HepG2 (cell line): Measurements from ENCODE around the gene HSPA13. TPM values are rescaled to one million over a fixed set of nuclear protein-coding genes. Genes with fewer than 3 reads are reported as not detected.

Source experiments
- CENPT ChIP-seq: sonication (generic); formaldehyde crosslinking; IDR thresholded peaks from 2 replicates; pipeline ENCODE4 v1.8.0; 2022; ENCODE audit warnings: low read depth, mild to moderate bottlenecking, moderate library complexity, missing genetic modification reagents
- GPN1 ChIP-seq: sonication (generic); formaldehyde crosslinking; IDR thresholded peaks from 2 replicates; pipeline ENCODE4 v1.5.1; 2020; ENCODE audit warnings: missing genetic modification reagents, borderline replicate concordance
- KDM3A ChIP-seq: IDR thresholded peaks from 2 replicates; pipeline ENCODE4 v1.6.1; 2018; ENCODE audit warnings: low read depth, missing compliant biosample characterization
- MXD3 ChIP-seq: IDR thresholded peaks from 2 replicates; pipeline ENCODE4 v1.6.1; 2016; ENCODE audit warnings: mild to moderate bottlenecking, missing biosample characterization, missing genetic modification reagents
- PHF20 ChIP-seq: sonication (generic); formaldehyde crosslinking; IDR thresholded peaks from 2 replicates; pipeline ENCODE4 v1.5.0; 2020; ENCODE audit warnings: mild to moderate bottlenecking, missing genetic modification reagents
- RBAK ChIP-seq: sonication (generic); formaldehyde crosslinking; IDR thresholded peaks from 2 replicates; pipeline ENCODE4 v1.5.1; 2020; ENCODE audit warnings: mild to moderate bottlenecking, missing genetic modification reagents
- SAFB2 ChIP-seq: sonication (generic); formaldehyde crosslinking; IDR thresholded peaks from 2 replicates; pipeline ENCODE4 v1.5.1; 2020; ENCODE audit warnings: missing genetic modification reagents, low read depth, mild to moderate bottlenecking, borderline replicate concordance
- THRA ChIP-seq: sonication (generic); formaldehyde crosslinking; IDR thresholded peaks from 2 replicates; pipeline ENCODE4 v1.4.0; 2020; ENCODE audit warnings: missing genetic modification reagents, borderline replicate concordance
- ZBTB37 ChIP-seq: sonication (generic); formaldehyde crosslinking; IDR thresholded peaks from 2 replicates; pipeline ENCODE4 v1.4.0; 2020; ENCODE audit warnings: mild to moderate bottlenecking, missing genetic modification reagents
- ZNF24 ChIP-seq: fragments of 450-650 bp; IDR thresholded peaks from 2 replicates; pipeline ENCODE4 v1.6.1; 2017; ENCODE audit warnings: antibody characterized with exemption, mild to moderate bottlenecking
- ZNF513 ChIP-seq: sonication (generic); formaldehyde crosslinking; conservative IDR thresholded peaks from 2 replicates; pipeline ENCODE4 v1.5.0; 2020; ENCODE audit warnings: missing genetic modification reagents
- ZNF609 ChIP-seq: sonication (generic); formaldehyde crosslinking; IDR thresholded peaks from 2 replicates; pipeline ENCODE4 v1.4.0; 2020; ENCODE audit warnings: mild to moderate bottlenecking, missing genetic modification reagents, borderline replicate concordance
- polyA plus RNA-seq, 8 experiments: library from polyadenylated mRNA; depleted of rRNA in 3 of 8; stranded (reverse) in 7 of 8; unstranded in 1 of 8; fragments of >200 nt; fragmentation: Illumina TruSeq in 4 of 8; extraction: Trizol in 4 of 8; gene quantifications; 2 replicates each; pipeline versions ENCODE4 v1.2.1 to v1.2.3, GENCODE V29; 2011 to 2016; ENCODE audit warnings: low read depth in 4 of 8, missing spikeins in 1 of 8, mixed read lengths in 1 of 8; ENCODE audit not compliant: insufficient read depth in 1 of 8
- total RNA-seq, 5 experiments: library from RNA; depleted of rRNA; stranded (reverse); fragments of >200 nt; fragmentation: Illumina TruSeq; extraction: Trizol; gene quantifications; 2 replicates each; pipeline ENCODE4 v1.2.3, GENCODE V29; 2016; ENCODE audit warnings: low read depth in 1 of 5
- TF ChIP-seq, protein P1 (sequence below): sonication (generic); formaldehyde crosslinking; IDR thresholded peaks from 2 replicates; pipeline ENCODE4 v1.8.0; 2023; ENCODE audit warnings: mild to moderate bottlenecking, missing genetic modification reagents
- TF ChIP-seq, protein P2 (sequence below): sonication (generic); formaldehyde crosslinking; IDR thresholded peaks from 2 replicates; pipeline ENCODE4 v1.4.0; 2020; ENCODE audit warnings: missing genetic modification reagents

HSPA13 gene
- total and polyA plus RNA-seq, 2 of the 13 experiments (the other 11 are each of a cell fraction or from before 2014, with no cell fraction given): 21.2 to 28.4 TPM

- TF ChIP-seq ZBTB37 (CRISPR knock-in tag): no peak
- TF ChIP-seq GPN1 (CRISPR knock-in tag): no peak
- no peak for TF ChIP-seq ZNF609 (CRISPR knock-in tag)
- no peak for TF ChIP-seq KDM3A
- TF ChIP-seq, protein P1, sequence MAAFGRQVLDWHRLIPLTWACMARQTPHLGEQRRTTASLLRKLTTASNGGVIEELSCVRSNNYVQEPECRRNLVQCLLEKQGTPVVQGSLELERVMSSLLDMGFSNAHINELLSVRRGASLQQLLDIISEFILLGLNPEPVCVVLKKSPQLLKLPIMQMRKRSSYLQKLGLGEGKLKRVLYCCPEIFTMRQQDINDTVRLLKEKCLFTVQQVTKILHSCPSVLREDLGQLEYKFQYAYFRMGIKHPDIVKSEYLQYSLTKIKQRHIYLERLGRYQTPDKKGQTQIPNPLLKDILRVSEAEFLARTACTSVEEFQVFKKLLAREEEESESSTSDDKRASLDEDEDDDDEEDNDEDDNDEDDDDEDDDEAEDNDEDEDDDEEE (CRISPR knock-in tag): no peak
- peak; percentile 71 for TF ChIP-seq PHF20 (CRISPR knock-in tag)
- no peak for TF ChIP-seq CENPT (CRISPR knock-in tag)
- TF ChIP-seq SAFB2 (CRISPR knock-in tag): peak; percentile 65; the same call in 1 of the 2 replicates
- TF ChIP-seq THRA (CRISPR knock-in tag): no peak
- no peak for TF ChIP-seq RBAK (CRISPR knock-in tag)
- TF ChIP-seq ZNF513 (CRISPR knock-in tag): 0 out of 2 replicates have a peak, but pooled peaks have one; percentile 13
- TF ChIP-seq ZNF24: no peak
- TF ChIP-seq MXD3 (CRISPR knock-in tag): no peak
- TF ChIP-seq, protein P2, sequence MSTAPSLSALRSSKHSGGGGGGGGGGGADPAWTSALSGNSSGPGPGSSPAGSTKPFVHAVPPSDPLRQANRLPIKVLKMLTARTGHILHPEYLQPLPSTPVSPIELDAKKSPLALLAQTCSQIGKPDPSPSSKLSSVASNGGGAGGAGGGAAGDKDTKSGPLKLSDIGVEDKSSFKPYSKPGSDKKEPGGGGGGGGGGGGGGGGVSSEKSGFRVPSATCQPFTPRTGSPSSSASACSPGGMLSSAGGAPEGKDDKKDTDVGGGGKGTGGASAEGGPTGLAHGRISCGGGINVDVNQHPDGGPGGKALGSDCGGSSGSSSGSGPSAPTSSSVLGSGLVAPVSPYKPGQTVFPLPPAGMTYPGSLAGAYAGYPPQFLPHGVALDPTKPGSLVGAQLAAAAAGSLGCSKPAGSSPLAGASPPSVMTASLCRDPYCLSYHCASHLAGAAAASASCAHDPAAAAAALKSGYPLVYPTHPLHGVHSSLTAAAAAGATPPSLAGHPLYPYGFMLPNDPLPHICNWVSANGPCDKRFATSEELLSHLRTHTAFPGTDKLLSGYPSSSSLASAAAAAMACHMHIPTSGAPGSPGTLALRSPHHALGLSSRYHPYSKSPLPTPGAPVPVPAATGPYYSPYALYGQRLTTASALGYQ: no peak
These were observed at the start of gene HSPA13 (continued) for GRCh38 chr21:14382835-14383595.
